ENCODE measurements around the gene POU3F3. TPM values are rescaled to one million over a fixed set of nuclear protein-coding genes. Genes with fewer than 3 reads are reported as not detected.

POU3F3 gene
- total RNA-seq, 2 experiments from 2014 or later, result not detected

GRCh38 chr2:104889291-104889959 is 35.5 kb downstream of the POU3F3 start:
- CTCF ChIA-PET, result no interaction called here
- no peaks in the 10 kb centered on the region for H3K9me3 Mint-ChIP-seq
- H3K4me1 Mint-ChIP-seq (ENCODE audit: low read depth), result peaks cover 15% of the 10 kb centered on the region
- no peak overlapping the region for H3K27ac Mint-ChIP-seq
- H3K36me3 Mint-ChIP-seq (ENCODE audit: low read depth), result no peaks in the 10 kb centered on the region
- intact Hi-C loops (cut with micrococcal nuclease), result no loop called here
- no peak for DNase-seq
- peaks cover 4% of the 10 kb centered on the region for H3K27me3 Mint-ChIP-seq (ENCODE audit: low read depth)
- H3K4me3 Mint-ChIP-seq, result no peak overlapping the region

DNA sequence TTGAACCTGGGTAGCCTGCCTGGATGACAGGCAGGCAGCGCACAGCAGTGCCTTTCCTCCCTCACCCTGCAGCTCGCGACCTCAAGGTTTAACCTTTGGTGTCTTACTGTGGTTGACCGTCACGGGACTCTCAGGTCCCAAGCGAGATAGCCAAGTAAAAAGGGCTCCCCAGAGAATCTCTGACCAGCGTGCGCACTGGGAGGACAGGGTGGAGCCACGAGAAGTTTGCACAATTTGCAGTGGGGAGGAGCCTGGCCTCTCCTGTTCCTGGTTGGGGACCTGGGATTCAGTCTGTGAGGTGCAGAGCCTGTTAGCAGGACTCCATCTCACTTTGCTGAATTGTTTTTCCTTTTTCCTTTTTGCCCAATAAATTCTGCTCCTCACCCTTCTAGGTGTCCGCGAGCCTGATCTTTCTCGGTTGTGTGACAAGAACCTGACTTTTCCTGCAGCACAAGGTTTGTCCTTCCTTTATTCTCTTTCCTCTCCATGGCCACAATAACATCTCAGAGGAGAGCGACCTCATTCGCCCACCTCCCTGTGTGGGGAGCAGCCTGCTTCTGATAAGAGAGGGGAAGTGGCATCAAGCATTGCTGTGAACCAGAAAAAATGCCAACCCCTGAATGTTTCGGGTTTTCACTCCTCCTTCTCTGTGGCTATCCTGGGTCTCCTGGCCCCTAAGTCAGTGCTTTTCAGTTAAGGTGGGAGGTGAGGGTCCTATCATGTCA is 36.2 kb downstream of the POU3F3 start:
- Mint-ChIP-seq H3K4me1 (ENCODE audit: low read depth) (peaks cover 15% of the 10 kb centered on the region), H3K4me3 (no peak overlapping the region), H3K27ac (no peak overlapping the region), H3K36me3 (ENCODE audit: low read depth) (no peaks in the 10 kb centered on the region), H3K27me3 (ENCODE audit: low read depth) (peaks cover 3% of the 10 kb centered on the region), H3K9me3 (no peaks in the 10 kb centered on the region)
- no peak for DNase-seq
- intact Hi-C loops (cut with micrococcal nuclease), result no loop called here
- CTCF ChIA-PET, result no interaction called here

DNA sequence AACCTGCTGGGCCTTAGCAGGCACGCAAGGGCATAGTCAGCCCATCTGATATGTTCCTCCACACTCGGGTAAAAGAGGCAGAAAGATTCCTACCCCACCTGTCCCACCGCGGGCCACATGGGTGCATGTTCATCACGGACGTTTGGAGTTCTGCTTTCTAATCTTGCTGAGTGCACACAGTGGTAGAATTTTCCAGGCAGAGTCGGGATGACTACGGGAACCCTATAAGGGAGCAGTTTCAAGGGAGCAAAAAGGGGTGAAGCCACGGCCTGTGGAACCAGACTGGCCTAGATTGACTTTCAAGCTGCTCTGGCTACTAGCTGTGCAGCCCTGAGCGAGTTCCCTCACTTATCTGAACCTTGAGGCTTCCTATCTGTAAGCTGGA is 36.8 kb downstream of the POU3F3 start:
- Mint-ChIP-seq H3K36me3 (ENCODE audit: low read depth) (no peaks in the 10 kb centered on the region), H3K4me3 (no peak overlapping the region), H3K27me3 (ENCODE audit: low read depth) (peaks cover 5% of the 10 kb centered on the region), H3K9me3 (no peaks in the 10 kb centered on the region), H3K4me1 (ENCODE audit: low read depth) (peaks cover 15% of the 10 kb centered on the region), H3K27ac (no peak overlapping the region)
- intact Hi-C loops (cut with micrococcal nuclease), result no loop called here
- CTCF ChIA-PET, result no interaction called here
- no peak for DNase-seq

DNA sequence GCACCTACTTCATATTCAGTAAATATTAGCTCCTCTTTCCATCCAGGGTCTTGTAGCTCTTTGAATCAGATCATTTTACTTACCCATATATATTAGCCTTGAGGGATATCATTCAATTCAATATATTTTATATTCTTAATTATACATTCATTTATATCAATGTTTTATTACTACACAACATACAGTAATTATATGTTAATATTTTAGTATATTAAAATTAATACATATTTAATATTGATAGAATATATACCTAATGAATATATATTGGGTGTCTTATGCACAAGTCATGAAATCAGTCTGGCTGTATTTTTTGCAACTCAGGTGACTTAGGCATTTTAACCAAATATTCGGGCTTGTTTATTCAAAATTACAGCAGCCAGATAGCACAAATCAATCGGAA is 37.2 kb downstream of the POU3F3 start:
- CTCF ChIA-PET, result no interaction called here
- Mint-ChIP-seq H3K36me3 (ENCODE audit: low read depth) (no peaks in the 10 kb centered on the region), H3K27me3 (ENCODE audit: low read depth) (peaks cover 7% of the 10 kb centered on the region), H3K27ac (no peak overlapping the region), H3K4me3 (no peak overlapping the region), H3K4me1 (ENCODE audit: low read depth) (peaks cover 15% of the 10 kb centered on the region), H3K9me3 (no peaks in the 10 kb centered on the region)
- no peak for DNase-seq
- intact Hi-C loops (cut with micrococcal nuclease), result no loop called here

DNA sequence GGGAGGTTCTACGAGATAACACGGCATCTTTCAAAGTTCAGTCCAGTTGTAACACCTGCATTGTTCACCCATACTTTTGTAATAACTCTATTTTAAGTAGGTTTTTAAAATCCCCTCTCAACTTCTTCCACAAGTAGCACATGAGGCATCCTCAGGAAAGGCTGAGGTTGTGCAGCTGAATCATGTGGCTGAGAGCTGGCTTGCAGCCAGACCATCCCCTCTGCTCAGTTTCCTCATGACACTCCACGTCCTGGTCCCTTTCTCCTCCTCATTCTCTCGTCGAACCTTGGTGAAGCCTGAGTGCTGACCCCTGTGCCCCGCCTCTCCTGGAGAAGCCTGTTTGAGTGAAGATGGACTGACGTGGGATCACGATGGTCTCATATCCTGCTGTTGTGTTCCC is 42.5 kb downstream of the POU3F3 start:
- Mint-ChIP-seq H3K4me1 (ENCODE audit: low read depth) (no peaks in the 10 kb centered on the region), H3K27ac (no peak overlapping the region), H3K27me3 (ENCODE audit: low read depth) (peaks cover 7% of the 10 kb centered on the region), H3K9me3 (no peaks in the 10 kb centered on the region), H3K4me3 (no peak overlapping the region), H3K36me3 (ENCODE audit: low read depth) (no peaks in the 10 kb centered on the region)
- no peak for DNase-seq
- CTCF ChIA-PET, result no interaction called here
- intact Hi-C loops (cut with micrococcal nuclease), result loop anchor here (5.0 kb wide), 1 partner anchor 76 kb away; no protein-coding TSS in a partner anchor

DNA sequence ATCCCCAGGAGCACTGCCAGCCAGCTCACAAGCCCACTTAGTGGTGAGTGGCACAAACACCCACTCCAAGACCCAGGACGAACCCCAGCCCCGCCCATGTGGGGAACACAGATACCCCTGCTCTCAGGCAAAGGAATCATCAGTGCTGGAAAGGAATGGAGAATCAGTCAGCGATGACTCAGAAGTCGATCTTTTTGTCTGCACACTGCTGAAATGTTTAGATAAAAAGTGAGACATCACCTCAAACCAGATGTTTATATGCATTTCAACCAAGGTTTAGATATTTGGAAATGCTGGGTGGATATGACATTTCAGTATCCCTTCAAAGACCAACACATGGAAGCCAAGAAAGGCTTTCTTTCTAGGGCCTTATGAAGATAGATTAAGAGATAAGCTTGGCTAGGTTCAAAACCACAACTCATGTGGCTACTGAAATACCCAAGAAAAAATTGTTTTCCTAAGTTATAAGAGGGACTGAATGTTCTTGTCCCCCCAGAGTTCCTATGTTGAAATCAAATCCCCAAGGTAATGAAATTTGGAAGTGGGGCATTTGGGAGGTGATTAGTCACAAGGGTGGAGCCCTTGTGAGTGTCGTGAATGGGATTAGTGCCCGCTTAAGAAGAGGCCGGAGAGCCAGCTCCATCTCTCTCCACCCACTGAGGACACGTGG is 43.7 kb downstream of the POU3F3 start:
- H3K27me3 Mint-ChIP-seq (ENCODE audit: low read depth), result peaks cover 10% of the 10 kb centered on the region
- no peak overlapping the region for H3K4me3 Mint-ChIP-seq
- H3K4me1 Mint-ChIP-seq (ENCODE audit: low read depth), result no peaks in the 10 kb centered on the region
- no peak overlapping the region for H3K27ac Mint-ChIP-seq
- CTCF ChIA-PET, result no interaction called here
- no peak for DNase-seq
- H3K36me3 Mint-ChIP-seq (ENCODE audit: low read depth), result no peaks in the 10 kb centered on the region
- intact Hi-C loops (cut with micrococcal nuclease), result loop anchor here (5.0 kb wide), 1 partner anchor 75 kb away; no protein-coding TSS in a partner anchor
- H3K9me3 Mint-ChIP-seq, result no peaks in the 10 kb centered on the region

DNA sequence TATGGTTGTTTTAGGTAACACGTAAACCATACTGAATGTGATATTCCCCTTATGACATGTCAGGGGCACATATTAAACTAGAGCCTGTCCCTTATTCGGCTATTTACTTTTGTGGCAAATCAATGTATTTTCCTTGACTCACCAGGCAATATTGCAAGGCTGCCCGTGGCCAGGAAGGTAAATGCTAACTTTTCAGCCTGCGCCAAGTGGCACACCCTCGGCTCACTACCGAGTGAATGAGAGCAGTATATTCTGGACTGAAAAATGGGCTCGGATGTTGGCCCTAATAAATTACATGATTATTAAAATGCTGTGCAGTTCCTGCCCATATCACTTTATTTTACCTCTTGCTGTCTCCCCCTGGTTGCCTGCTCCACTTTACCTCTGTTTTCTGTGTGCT is 46.7 kb downstream of the POU3F3 start:
- H3K4me1 Mint-ChIP-seq (ENCODE audit: low read depth), result no peaks in the 10 kb centered on the region
- peaks cover 6% of the 10 kb centered on the region for H3K27me3 Mint-ChIP-seq (ENCODE audit: low read depth)
- no peaks in the 10 kb centered on the region for H3K9me3 Mint-ChIP-seq
- no peak overlapping the region for H3K27ac Mint-ChIP-seq
- no peak for DNase-seq
- CTCF ChIA-PET, result no interaction called here
- no peaks in the 10 kb centered on the region for H3K36me3 Mint-ChIP-seq (ENCODE audit: low read depth)
- intact Hi-C loops (cut with micrococcal nuclease), result no loop called here
- H3K4me3 Mint-ChIP-seq, result no peak overlapping the region

DNA sequence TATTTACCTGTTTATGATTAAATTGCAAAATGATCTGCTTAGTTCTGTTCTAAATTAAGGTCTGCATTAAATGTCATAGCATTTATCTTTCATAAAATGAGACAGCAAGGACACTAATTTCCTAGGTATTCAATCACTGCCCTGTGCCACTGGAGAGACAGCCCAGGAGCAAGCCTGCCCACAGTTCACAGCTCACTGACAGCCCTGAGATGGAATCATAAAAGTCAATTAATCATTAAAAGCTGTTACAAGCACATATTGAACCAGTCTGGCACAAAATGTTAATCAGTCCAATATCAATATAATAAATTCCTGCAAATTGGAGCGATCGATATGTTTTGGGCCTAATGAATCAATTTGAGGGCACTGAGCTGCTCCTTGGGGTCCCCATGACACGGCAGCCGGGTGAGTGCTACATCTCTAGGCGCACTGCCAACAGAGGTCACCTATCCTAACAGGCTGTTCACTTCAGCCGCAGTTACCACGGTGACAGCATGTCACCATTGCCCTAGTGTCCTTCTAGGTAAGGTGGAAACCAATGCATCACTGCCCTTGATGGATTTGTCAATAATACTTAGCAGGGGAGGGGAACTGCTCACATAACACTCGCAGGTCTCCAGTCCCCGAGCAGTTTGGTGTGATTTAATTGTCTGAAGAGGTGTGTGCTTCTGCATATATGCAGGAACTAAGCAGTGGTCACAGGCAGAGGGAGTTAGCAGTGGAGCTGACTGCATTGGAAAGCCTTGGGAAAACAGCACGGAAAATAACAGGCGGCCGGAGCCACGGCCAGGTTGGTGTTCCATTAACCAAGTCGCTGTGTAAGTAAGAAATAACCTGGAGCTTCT is 47.3 kb downstream of the POU3F3 start:
- intact Hi-C loops (cut with micrococcal nuclease), result no loop called here
- no peak for DNase-seq
- Mint-ChIP-seq H3K9me3 (no peaks in the 10 kb centered on the region), H3K27me3 (ENCODE audit: low read depth) (peaks cover 3% of the 10 kb centered on the region), H3K4me3 (no peak overlapping the region), H3K4me1 (ENCODE audit: low read depth) (no peaks in the 10 kb centered on the region), H3K36me3 (ENCODE audit: low read depth) (no peaks in the 10 kb centered on the region), H3K27ac (no peak overlapping the region)
- CTCF ChIA-PET, result no interaction called here

GRCh38 chr2:104902317-104902716 is 48.4 kb downstream of the POU3F3 start:
- Mint-ChIP-seq H3K36me3 (ENCODE audit: low read depth) (no peaks in the 10 kb centered on the region), H3K4me1 (ENCODE audit: low read depth) (no peaks in the 10 kb centered on the region), H3K27ac (no peak overlapping the region), H3K4me3 (no peak overlapping the region), H3K9me3 (no peaks in the 10 kb centered on the region), H3K27me3 (ENCODE audit: low read depth) (peaks cover 6% of the 10 kb centered on the region)
- CTCF ChIA-PET, result no interaction called here
- intact Hi-C loops (cut with micrococcal nuclease), result no loop called here
- DNase-seq, result no peak

Other genes with a start within 250 kb of the POU3F3 start
- 10 to 100 TPM; 42.1 to 45.3 TPM for gene MRPS9, start 184.0 kb downstream of the POU3F3 start, total RNA-seq